ENCODE results near the gene UBXN6.
A peak's percentile ranks its signal among the peaks of the same experiment; 100 is the strongest.

UBXN6 gene

DNA sequence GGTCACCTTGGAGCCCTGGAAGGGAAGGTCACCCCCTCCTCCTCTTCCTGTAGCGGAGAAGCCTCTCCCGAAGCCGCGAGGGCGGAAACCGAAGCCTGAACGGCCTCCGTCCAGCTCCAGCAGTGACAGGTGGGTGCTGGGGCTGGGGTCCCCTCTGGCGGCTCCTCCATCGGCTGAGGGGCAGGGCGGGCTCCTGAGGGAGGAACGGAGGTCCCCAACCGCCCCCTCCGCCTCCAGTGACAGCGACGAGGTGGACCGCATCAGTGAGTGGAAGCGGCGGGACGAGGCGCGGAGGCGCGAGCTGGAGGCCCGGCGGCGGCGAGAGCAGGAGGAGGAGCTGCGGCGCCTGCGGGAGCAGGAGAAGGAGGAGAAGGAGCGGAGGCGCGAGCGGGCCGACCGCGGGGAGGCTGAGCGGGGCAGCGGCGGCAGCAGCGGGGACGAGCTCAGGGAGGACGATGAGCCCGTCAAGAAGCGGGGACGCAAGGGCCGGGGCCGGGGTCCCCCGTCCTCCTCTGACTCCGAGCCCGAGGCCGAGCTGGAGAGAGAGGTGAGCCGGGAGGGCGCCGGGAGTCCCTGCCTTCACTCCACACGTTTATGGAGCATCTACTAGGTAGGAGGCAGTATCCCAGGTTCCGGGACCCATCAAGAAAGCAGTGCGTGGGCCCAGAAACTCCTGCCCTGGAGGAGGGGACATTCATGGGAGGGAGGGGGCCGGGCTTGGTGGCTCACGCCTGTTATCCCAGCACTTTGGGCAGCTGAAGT, 36.5 kb upstream of the UBXN6 start:
- DNase-seq: no peak

DNA sequence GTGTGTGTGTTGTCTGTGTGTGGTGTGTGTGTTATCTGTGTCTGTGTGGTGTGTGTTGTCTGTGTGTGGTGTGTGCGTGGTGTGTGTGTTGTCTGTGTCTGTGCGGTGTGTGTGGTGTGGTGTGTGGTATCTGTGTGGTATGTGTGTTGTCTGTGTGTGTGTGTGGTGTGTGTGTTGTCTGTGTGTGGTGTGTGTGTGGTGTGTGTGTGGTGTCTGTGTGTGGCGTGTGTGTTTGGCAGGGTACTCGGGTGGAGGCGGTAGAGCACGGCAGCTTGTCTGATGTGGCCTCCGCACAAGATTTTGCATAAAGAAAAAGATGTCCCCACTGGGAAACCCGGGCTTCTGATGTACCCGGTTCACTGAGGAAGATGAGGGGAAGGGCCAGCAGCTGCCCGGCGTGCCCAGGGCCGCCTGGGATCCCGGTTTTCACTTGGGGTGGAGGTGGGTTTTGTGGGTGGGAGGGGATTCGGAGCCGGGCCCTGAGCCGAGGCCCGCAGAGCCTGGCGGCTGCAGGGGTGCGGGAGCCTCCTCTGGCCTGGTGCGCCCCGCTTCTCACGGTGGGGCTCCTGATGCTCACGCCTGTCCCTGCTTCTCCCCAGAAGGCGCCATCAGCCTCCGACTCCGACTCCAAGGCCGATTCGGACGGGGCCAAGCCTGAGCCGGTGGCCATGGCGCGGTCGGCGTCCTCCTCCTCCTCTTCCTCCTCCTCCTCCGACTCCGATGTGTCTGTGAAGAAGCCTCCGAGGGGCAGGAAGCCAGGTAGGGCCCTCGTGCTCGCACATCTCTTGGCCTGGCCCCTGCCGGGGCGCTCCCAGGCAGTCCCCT, 35.7 kb upstream of the UBXN6 start:
- no peak for DNase-seq

DNA sequence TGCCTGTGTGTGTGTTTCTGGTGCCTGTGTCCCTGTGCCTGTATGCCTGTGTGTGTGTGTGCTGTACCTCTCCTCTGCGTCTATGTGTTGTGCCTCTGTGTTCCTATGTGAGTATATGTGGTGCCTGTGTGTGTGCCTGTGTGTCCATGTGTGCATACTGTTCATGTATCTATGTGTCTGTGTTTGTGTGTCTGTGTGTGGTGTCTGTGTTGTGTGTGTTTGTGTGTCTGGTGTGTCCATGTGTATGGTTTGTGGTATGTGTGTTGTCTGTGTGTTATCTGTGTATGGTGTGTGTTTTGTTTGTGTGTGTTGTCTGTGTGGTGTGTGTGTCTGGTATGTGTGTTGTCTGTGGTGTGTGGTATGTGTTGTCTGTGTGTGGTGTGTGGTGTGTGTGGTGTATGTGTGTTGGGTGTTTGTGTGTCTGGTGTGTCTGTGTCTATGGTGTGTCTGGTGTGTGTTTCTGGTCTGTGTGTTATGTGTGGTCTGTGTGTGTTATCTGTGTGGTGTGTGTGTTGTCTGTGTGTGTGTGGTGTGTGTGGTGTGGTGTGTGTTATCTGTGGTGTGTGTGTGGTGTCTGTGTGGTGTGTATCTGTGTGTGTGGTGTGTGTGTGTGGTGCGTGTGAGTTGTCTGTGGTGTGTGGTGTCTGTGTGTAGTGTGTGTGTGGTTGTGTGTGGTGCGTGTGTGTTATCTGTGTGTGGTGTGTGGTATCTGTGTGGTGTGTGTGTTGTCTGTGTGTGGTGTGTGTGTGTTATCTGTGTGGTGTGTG, 34.9 kb upstream of the UBXN6 start:
- no peak for DNase-seq

DNA sequence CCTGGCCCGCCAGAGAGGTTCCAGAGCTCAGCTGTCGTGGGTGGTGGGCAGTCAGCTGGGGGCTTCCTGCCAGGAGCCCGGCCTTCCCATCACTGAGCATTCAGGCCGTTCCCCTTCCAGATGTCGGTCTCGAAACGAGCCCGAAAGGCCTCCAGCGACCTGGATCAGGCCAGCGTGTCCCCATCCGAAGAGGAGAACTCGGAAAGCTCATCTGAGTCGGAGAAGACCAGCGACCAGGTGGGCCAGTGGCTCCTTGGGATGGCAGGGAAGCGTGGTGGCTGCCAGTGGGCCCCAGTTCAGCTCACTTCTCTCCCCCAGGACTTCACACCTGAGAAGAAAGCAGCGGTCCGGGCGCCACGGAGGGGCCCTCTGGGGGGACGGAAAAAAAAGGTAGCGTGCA, 33.9 kb upstream of the UBXN6 start:
- DNase-seq: no peak

DNA sequence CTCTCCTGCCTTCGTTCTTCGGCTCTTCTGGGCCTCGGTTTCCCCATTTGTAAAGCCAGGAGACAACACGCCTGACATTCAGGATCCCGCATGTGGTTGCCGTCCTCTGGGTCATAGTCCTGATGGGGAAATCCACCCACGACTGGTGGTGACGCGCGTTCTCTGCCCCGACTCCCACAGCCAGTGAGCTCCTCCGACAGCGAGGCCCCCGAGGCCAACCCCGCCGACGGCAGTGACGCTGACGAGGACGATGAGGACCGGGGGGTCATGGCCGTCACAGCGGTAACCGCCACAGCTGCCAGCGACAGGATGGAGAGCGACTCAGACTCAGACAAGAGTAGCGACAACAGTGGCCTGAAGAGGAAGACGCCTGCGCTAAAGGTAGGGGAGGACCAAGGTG, 30.9 kb upstream of the UBXN6 start:
- no peak for DNase-seq

DNA sequence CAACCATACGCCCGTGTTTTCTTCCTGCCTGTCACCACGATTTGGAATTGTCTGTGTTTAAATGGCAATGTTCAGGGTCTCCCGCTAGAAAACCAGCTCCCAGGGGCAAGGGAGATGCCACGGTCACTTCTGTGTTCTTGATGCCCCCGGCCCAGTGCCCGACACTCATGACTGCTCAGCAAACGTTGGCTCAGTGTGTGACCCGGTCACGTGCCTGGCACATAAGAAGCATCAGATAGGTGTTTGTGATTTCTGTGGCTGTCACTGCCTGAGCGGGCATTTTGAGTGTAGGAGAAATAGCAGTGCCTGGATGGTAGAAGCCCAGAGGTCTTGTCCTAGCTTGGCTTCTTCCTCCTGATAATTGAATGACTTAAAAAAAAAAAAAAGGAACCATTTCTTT, 30.0 kb upstream of the UBXN6 start:
- no peak for DNase-seq

DNA sequence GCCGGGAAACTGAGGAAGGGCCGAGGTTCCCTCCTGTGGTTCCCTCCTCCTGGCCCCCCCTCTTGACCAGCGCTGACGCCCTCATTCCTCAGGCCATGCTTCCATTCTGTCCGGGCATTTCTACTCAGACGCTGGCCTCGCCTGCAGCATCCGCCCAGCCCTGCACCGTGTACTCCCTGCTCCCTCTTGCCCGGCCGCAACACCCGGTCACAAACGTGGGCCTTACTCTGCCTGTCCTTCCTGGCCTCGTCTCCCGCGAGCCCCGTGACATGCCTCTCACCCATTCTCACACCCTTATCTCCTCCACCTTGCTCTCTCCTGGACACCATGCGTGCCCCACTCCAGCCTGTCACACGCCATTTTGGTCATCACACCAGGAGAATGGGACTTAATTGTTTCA, 25.8 kb upstream of the UBXN6 start:
- DNase-seq: no peak

DNA sequence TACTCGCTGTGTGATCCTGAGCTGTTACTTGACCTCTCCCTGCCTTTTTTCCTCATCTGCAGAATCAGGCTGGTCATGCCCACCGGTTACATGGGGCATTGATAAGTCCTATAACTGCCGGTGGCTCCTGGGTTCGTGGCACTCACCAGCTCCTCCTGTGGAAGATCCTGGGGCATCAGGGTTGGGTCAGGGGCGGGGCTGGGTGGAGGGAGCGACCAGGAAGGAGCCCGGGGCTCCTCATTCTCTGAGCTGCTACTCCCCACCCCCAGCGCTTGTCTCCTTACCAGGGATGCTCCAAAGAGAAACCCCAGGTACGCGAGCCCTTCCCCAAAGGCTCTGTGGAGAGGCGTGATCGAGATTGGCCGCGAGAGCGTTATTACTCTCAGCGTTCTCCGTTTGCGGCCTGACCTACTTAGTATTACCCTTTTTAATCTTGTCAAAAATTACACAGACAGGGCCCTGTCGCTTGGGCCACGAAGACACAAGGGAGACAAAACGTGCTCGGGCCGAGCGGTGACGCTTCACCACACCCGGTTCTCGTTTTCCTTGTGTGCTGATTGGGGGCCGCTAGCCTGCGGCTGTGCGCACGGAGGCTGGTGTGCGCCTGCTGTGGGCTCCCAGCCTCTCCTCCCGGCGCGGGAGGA, 25.2 kb upstream of the UBXN6 start:
- no peak for DNase-seq

DNA sequence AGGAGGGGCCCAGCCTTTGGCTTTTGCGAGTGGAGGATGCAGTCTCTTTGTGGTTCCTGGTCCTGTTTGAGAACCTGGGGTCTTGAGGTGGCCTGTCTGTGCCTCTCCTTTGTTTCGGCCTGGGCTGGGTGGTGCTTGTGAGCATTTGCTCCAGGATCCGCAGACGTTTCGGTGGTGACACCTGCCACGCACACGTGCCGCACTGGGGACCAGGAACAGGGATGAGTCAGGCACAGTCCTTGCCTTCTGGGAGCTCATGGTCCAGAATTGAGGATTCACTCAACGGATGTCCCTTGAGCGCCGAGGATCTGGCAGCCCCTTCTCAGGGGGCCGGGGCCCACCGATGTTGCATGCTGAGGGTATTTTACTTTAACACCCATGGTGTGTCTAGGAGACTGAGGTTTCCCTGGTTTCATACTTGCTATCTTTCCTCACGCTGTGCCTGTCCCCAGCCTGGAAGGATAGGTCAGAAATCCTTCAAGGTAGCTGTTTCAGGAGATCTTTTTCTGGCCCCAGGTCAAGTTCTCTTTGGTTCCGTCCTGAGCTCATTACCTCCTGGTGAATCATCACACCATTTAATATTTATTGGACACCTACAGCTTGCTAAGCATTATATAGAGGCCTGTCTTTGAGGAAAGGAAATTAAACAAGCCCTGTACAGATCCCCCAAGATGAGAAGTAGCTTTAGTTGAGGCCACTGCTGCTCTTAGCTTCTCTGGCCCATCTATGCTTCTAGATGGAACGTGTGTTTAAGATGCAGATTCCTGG, 19.6 kb upstream of the UBXN6 start:
- DNase-seq: no peak

DNA sequence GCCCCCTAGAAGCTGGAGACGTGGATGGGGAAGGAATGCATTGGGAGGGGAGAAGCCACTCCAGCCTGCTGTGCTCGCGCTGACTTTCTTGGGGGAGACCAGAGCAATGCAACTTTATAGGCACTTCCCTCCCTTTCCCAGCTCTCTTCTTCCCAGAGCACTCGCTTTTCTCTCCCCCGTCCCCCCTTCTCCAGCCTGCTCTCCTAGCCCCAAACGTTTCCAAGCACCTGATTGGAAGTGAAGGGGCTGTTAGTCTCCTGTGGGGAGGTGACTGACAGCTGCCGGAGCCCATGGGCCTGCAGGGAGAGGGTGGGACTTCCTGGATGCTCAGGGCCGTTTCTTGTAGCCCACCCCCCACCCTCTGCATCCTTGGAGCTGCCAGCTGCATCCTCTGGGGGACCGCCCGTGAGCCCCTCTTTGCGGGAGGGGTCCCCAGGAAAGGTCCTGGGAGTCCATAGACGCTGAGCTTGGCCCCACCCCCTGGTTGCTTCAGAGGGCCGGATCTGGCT, 17.0 kb upstream of the UBXN6 start:
- peak in 3 of 4 experiments; percentile 17 to 36 (median 22) for DNase-seq

DNA sequence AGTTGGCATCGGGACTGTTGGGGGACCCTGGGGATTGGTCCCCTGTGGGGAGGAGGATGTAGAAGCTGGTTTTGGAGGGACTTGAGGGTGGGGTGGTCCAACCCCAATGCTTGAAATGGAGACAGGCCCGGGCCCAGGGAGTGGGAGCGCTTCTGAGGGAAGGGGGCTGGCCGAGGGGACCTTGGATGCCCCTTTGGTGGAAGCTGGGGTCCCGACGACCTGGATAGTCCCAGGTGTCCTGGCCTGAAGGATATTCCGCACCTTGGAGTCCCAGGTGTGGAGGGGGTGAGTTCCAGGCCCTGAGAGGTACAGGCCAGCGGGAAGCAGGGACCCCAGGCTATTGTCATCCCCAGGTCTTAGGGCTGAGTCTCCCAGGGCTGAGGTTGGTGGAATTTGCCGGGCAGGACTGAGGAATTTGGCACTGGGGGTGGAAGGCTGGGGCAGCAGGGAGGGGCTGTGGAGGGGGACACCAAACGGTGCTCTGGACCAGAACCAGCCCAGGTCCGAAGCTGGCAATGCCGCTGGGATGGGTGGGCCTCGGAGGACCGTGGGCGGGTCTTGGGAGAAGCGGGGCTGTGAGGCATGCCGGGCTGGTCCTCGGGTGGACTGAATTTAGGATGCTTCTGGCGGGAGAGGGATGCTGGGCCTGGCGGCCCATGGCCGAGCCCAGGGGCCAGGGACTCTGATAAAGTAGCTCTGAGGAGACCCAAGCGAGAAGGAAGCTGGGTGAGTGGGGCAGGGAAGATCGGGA, 16.3 kb upstream of the UBXN6 start:
- no peak for DNase-seq

DNA sequence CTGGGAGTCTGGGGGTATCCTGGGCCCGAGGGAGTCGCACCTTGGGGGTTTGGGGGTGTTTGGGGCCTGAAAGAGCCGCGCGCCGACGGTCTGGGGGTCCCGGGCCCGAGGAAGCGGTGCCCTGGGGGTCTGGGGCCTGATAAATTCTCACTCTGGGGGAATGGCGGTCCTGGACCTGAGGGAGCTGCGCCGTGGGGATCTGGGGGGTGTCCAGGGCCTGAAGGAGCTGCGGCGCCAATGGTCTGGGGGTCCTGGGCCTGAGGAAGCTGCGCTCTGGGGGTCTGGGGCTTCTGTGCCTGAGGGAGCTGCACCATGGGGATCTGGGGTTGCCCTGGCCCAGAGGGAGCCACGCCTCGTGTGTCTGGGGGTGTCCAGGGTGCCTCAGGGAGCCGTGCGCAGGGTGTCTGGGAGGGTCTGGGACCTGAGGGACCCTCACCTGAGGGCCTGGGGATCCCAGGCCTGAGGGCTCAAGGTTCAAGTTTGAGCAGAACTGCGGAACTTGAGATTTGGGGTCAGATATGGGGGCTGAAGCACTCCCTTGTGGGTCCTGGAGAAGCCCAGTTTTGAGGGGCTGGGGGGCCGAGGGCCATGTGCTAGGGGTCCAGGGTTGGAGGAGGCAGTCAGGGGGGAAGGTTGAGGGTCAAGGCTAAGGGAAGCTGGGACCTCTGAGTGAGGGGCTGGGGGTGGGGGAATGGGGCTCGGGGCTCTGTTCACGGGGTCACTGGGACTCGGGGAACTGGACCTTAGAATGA, 15.6 kb upstream of the UBXN6 start:
- no peak for DNase-seq

DNA sequence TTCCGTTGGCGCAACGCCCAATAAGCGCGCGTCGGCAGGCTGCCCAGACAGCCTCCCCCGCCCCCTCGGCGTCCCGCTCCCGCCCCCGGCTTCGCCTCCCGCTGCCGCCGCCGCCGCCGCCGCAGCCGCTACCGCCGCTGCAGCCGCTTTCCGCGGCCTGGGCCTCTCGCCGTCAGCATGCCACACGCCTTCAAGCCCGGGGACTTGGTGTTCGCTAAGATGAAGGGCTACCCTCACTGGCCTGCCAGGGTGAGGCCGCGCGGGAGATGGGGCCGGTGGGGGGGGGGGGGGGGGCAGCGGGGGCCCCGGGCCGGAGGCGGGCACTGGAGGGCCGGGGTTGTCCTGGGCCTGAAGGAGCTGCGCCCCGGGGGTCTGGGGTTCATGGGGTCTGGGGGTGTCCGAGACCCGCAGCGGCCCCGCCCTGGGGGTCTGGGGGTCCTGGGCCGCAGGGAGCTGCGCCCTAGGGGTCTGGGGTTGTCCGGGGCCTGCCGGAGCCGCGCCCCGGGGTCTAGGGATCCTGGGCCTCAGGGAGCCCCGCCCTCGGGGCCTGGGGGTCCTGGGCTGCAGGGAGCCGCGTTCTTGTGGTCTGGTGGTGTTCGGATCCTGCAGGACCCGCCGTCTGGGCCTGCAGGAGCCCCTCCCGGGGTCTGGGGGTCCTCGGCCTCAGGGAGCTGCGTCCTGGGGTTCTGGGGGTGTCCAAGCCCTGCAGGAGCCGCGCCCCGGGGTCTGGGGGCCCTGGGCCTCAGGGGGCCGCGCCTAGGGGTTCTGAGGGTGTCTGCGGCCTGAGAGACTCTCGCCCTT, 14.8 kb upstream of the UBXN6 start, which contains the start of gene HDGFL2:
HDGFL2 (plus strand) TSS at position 124 of the 801 bp plus-strand sequence; CDS start at position 178, 54 bp downstream.
- DNase-seq: no peak

DNA sequence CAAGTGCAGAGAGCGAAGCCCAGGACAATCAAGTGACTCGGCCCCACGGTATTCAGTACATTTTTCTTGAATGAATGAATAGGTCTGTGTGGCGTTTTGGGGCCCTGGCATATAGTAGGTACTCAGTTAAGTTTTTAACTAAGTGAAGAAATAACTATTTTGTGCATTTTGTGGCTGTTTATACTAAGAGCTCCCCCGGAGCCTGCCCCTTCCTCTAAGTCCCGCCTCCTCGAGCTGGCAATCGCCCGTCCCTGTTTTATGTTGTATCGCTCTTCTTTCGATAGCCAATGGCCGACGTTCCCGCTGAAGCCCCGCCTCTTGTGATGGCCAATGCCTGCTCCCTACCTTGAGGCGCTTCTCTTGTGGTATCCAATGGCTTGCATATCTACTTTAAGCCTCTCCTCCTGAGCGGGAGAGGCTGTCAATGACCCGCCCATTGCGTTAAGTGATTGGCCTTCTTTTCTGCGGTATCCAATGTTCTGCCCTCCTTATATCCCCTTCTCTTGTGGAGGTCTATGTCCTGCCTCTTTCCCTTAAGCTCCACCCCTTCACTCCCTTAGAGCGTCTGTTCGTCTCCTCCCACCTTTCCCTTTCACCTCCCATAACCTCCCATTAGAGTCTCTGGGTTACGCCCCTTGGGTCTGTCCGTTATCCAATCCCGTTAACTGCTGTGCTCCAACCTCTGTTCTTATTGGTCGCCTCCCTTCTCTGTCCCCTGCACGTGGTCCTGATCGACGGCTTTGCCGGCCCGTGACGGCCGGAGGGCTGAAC, 14.0 kb upstream of the UBXN6 start:
- DNase-seq: peak; percentile 99 to 100 (median 100)

DNA sequence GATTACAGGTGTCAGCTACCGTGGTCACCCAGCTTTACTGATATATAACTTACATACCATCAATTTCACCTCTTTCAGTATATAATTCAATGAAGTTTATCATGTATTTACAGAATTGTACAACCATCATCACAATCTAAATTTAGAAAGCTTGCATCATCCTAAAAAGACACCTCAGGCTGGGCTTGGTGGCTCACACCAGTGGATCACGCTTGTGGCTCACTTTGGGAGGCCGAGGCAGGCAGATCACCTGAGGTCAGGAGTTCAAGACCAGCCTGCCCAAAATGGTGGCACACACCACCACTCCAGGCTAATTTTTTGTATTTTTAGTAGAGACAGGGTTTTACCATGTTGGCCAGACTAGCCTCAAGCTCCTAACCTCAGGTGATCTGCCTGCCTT, 10.2 kb upstream of the UBXN6 start:
- DNase-seq: no peak

DNA sequence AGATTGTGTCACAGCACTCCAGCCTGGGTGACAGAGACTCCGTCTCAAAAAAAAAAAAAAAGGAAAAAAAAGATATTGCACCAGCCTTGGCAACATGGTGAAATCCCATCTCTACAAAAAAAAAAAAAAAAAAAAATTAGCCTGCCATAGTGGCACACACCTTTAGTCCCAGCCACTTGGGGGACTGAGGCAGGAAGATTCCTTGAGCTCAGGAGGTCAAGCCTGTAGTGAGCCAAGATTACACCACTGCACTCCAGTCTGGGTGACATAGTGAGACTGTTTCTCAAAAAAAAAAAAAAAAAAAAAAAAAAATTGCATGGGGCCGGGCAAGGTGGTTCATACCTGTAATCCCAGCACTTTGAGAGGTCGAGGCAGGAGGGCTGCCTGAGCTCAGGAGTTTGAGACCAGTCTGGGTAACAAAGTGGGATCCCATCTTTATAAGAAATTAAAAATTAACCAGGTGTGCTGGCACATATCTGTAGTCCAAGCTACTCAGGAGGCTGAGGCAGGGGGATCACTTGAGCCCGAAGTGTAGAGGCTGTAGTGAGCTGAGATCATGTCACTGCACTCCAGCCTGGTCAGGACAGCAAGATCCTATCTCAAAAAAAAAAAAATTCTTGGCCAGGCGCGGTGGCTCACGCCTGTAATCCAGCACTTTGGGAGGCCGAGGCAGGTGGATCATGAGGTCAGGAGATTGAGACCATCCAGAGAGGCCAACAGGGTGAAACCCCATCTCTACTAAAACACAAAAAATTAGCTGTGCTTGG, 7.4 kb upstream of the UBXN6 start:
- DNase-seq: no peak

DNA sequence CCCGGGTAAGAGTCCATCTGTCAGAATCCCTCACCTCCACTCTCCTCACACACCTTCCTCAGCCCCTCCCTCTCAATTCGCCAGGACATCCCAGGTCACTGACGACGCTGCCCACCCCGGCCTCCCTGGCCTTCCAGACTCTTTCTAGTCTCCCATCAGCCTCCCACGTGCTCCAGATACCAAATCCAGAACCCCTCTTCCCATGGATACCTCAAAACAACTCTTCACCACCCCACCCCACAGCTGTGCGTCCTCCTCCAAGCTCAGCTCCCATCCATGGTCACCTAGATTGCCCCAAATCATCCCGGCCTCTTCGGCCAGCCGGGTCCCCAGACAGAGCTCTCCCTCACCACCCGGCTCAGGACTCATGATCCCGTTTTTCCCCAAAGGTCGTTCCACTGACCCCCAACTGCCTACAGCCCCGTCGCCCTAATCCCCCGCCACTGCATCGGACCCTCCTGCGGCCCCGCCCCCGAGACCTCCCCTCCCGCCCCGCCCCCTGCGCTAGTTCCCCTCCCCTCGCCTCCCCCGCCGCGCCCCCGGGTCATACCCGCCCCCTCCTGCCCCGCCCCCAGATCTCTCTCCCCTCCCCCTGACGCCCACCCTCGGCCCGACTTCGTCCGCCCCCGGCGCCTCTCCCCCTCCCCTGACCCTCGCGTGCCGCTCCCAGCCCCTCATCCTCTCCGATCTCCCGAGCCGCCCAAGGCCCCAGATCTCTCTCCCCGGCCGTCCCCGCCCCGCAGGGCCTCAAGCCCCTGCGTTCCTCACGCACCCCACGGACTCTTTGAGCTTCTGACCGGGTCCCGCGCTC, 546 bp downstream of the UBXN6 start:
- DNase-seq: peak; percentile 58 to 79 (median 71)
